Mucosa of descending colon (tissue), 3 donors: Measurements from ENCODE around the gene ARMS2. TPM values are rescaled to one million over a fixed set of nuclear protein-coding genes. Genes with fewer than 3 reads are reported as not detected.

Source experiments
- ATAC-seq: fragments of 200-7000 bp; cut with Tn5 transposase; one replicate; pipeline ENCODE4 v1.9.1; 2020; ENCODE audit warnings: mild to moderate bottlenecking, moderate library complexity
- DNase-seq, 3 donors: peaks; one replicate each; pipeline ENCODE4 v3.0.0-alpha.2; 2020
- H3K36me3 ChIP-seq: fragments of 200-600 bp; one replicate; pipeline ENCODE4 v1.8.0; 2021; ENCODE audit warnings: low read depth, mild to moderate bottlenecking
- H3K4me1 ChIP-seq: fragments of 200-600 bp; one replicate; pipeline ENCODE4 v1.8.0; 2021; ENCODE audit warnings: low read depth, mild to moderate bottlenecking
- H3K4me3 ChIP-seq: fragments of 200-600 bp; one replicate; pipeline ENCODE4 v1.8.0; 2021; ENCODE audit warnings: mild to moderate bottlenecking
- H3K9me3 ChIP-seq: fragments of 200-600 bp; one replicate; pipeline ENCODE4 v1.8.0; 2021; ENCODE audit warnings: mild to moderate bottlenecking
- CTCF ChIP-seq: fragments of 200-600 bp; IDR thresholded peaks from one replicate; pipeline ENCODE4 v1.8.0; 2022; ENCODE audit warnings: antibody characterized with exemption, mild to moderate bottlenecking
- intact Hi-C, 2 donors: fragments of 100-400 bp; cut with DNase I in 1 of 2; cut with micrococcal nuclease in 1 of 2; formaldehyde crosslinking; loops; one replicate each; pipeline versions ENCODE4 v1.11.0 to v1.11.1; 2022; cut with DNase I, micrococcal nuclease
- long read RNA-seq, 2 donors: library from polyadenylated mRNA; unstranded; transcript quantifications; one replicate each; pipeline ENCODE4 v2.0.0, GENCODE V29; 2019 to 2021
- total RNA-seq, 3 donors: library from RNA; stranded (reverse); fragmentation: NEBNext Ultra II Directional in 2 of 3; extraction: Animal tissue kit (Norgen Biotek cat#: 25700) in 2 of 3; gene quantifications; one replicate each; pipeline versions ENCODE4 v1.2.1 to v1.2.4, GENCODE V29; 2021 to 2023
- donor health status: DM: no; HTN: no; CAD: no; lungs with moderate emphysema.
- donor health status: DM: no; HTN: no; CAD: no.
- donor health status: DM: no; HTN: yes; CAD: no.

ARMS2 gene
- total RNA-seq, result not detected
- long read RNA-seq, donor 1, result 0 reads
- long read RNA-seq, donor 2, result 0 reads

- H3K4me1 ChIP-seq, result no peaks in the 10 kb centered on the region
- H3K9me3 ChIP-seq, result no peaks in the 10 kb centered on the region
- no peak within 1 kb of the TSS for H3K4me3 ChIP-seq
- DNase-seq, result no peak
- ATAC-seq, result no peak
- intact Hi-C loops, result loop anchor here in 1 of 2 donors (10.0 kb wide), 1 partner anchor 110 kb away; the partner anchor contains the start of gene DMBT1
- H3K36me3 ChIP-seq, result no peaks in the 10 kb centered on the region
- TF ChIP-seq CTCF, result no peak
Observed at GRCh38 chr10:122454603-122455080, at the start of gene ARMS2. TSS of gene ARMS2 (plus strand) at chr10:122454653. CDS start at chr10:122454728, 75 bp downstream.

- ATAC-seq (peak; percentile 32), DNase-seq (peak in 1 of 3 donors; percentile 32)
- Histone ChIP-seq H3K4me3 (no peak overlapping the region), H3K36me3 (no peaks in the 10 kb centered on the region), H3K4me1 (no peaks in the 10 kb centered on the region), H3K9me3 (no peaks in the 10 kb centered on the region)
- TF ChIP-seq CTCF, result no peak
- intact Hi-C loops, result no loop called here
Observed at GRCh38 chr10:122407375-122408125, 46.9 kb upstream of the ARMS2 start.

- Histone ChIP-seq H3K9me3 (no peaks in the 10 kb centered on the region), H3K36me3 (no peaks in the 10 kb centered on the region), H3K4me3 (no peak overlapping the region), H3K4me1 (no peaks in the 10 kb centered on the region)
- DNase-seq (no peak), ATAC-seq (no peak)
- no peak for TF ChIP-seq CTCF
- intact Hi-C loops, result no loop called here
Observed at GRCh38 chr10:122413327-122413726, 41.1 kb upstream of the ARMS2 start.

GRCh38 chr10:122417667-122418066, 36.8 kb upstream of the ARMS2 start:
- no peaks in the 10 kb centered on the region for H3K36me3 ChIP-seq
- TF ChIP-seq CTCF, result no peak
- DNase-seq, result no peak
- H3K4me1 ChIP-seq, result no peaks in the 10 kb centered on the region
- no peak overlapping the region for H3K4me3 ChIP-seq
- intact Hi-C loops, result no loop called here
- H3K9me3 ChIP-seq, result no peaks in the 10 kb centered on the region
- ATAC-seq, result no peak

- Histone ChIP-seq H3K9me3 (no peaks in the 10 kb centered on the region), H3K36me3 (no peaks in the 10 kb centered on the region), H3K4me1 (no peaks in the 10 kb centered on the region), H3K4me3 (no peak overlapping the region)
- no peak for ATAC-seq
- TF ChIP-seq CTCF, result no peak
- DNase-seq, result no peak
- intact Hi-C loops, result no loop called here
Observed at GRCh38 chr10:122419016-122419415, 35.4 kb upstream of the ARMS2 start.
